H1 (cell line): ENCODE data around the gene SRRT. TPM values are rescaled to one million over a fixed set of nuclear protein-coding genes. Genes with fewer than 3 reads are reported as not detected.

Experiments
- CTCF ChIA-PET: fragments of 300-600 bp; sonication (Branson Sonifier 250); formaldehyde crosslinking; loops from one replicate; lab custom pipeline; 2021; ENCODE audit not compliant: partially characterized antibody; lab: Charles Lee
- POLR2A ChIA-PET: fragments of 300-600 bp; sonication (Branson Sonifier 250); formaldehyde crosslinking; loops from one replicate; lab custom pipeline; 2021; ENCODE audit warnings: inconsistent platforms; ENCODE audit not compliant: partially characterized antibody; lab: Charles Lee
- DNase-seq, 2 experiments: peaks; one replicate each; pipeline versions ENCODE4 v3.0.0 to v3.0.0-alpha.2; 2010 to 2022; ENCODE audit warnings: low spot score in 2 of 2, low read depth in 1 of 2, mixed read lengths in 1 of 2
- FAIRE-seq: peaks from 2 replicates; lab custom pipeline; 2011; peaks lifted over from hg19 to GRCh38; lab: Jason Lieb, UNC
- H2AFZ ChIP-seq: 2 replicates; pipeline ENCODE4 v1.8.1; 2012; ENCODE audit warnings: low read length, inconsistent platforms
- H2AK5ac ChIP-seq: 2 replicates; pipeline ENCODE4 v1.6.1; 2013; ENCODE audit warnings: low read depth, low read length
- H2BK120ac ChIP-seq: replicated peaks from 2 replicates; pipeline ENCODE3; 2013; ENCODE audit warnings: low read depth, low read length, inconsistent platforms
- H2BK12ac ChIP-seq: 2 replicates; pipeline ENCODE4 v1.6.1; 2013; ENCODE audit warnings: low read depth, low read length
- H2BK15ac ChIP-seq: 2 replicates; pipeline ENCODE4 v1.6.1; 2013; ENCODE audit warnings: low read length
- H2BK20ac ChIP-seq: 2 replicates; pipeline ENCODE4 v1.6.1; 2013; ENCODE audit warnings: low read length
- H2BK5ac ChIP-seq: 2 replicates; pipeline ENCODE4 v1.6.1; 2013; ENCODE audit warnings: low read depth, low read length
- H3K14ac ChIP-seq: 2 replicates; pipeline ENCODE4 v1.6.1; 2013; ENCODE audit warnings: inconsistent platforms; ENCODE audit not compliant: insufficient read length
- H3K18ac ChIP-seq: 2 replicates; pipeline ENCODE4 v1.6.1; 2013; ENCODE audit warnings: low read length; ENCODE audit errors: extremely low read depth
- H3K23ac ChIP-seq: 2 replicates; pipeline ENCODE4 v1.6.1; 2013; ENCODE audit warnings: inconsistent platforms; ENCODE audit not compliant: insufficient read length
- H3K23me2 ChIP-seq: 2 replicates; pipeline ENCODE4 v1.6.1; 2013; ENCODE audit warnings: low read depth, low read length
- H3K27ac ChIP-seq: 2 replicates; pipeline ENCODE4 v1.6.1; 2011; ENCODE audit warnings: low read depth, low read length, inconsistent platforms
- H3K27me3 ChIP-seq, 4 experiments: replicated peaks in 1 of 4; 1 replicate in 1 of 4; 2 replicates in 3 of 4; pipeline versions ENCODE4 v1.6.1 to v1.8.1; 2011 to 2013; ENCODE audit warnings: low read length in 3 of 4, mild to moderate bottlenecking in 3 of 4, inconsistent platforms in 2 of 4, mixed read lengths in 2 of 4, moderate library complexity in 1 of 4; ENCODE audit not compliant: control insufficient read depth in 3 of 4, insufficient read depth in 3 of 4; ENCODE audit errors: extremely low read depth in 1 of 4
- H3K36me3 ChIP-seq, 4 experiments: 2 replicates each; pipeline versions ENCODE4 v1.6.1 to v1.8.1; 2011 to 2013; ENCODE audit warnings: mild to moderate bottlenecking in 4 of 4, low read length in 3 of 4, moderate library complexity in 2 of 4, control low read depth in 1 of 4, inconsistent platforms in 1 of 4; ENCODE audit not compliant: insufficient read depth in 4 of 4, control insufficient read depth in 2 of 4
- H3K4ac ChIP-seq: replicated peaks from 2 replicates; pipeline ENCODE3; 2013; ENCODE audit warnings: low read length, low read depth, mixed read lengths, inconsistent platforms; ENCODE audit not compliant: insufficient read length
- H3K4me1 ChIP-seq, 4 experiments: replicated peaks in 1 of 4; 1 replicate in 1 of 4; 2 replicates in 3 of 4; pipeline versions ENCODE4 v1.6.1 to v1.8.1; 2011 to 2013; ENCODE audit warnings: low read length in 3 of 4, inconsistent platforms in 2 of 4, mixed read lengths in 1 of 4; ENCODE audit not compliant: insufficient read depth in 4 of 4, control insufficient read depth in 3 of 4
- H3K4me2 ChIP-seq, 2 experiments: 2 replicates each; pipeline versions ENCODE4 v1.6.1 to v1.8.1; 2011 to 2013; ENCODE audit warnings: low read depth in 2 of 2, low read length in 2 of 2, control low read depth in 1 of 2, inconsistent platforms in 1 of 2, mild to moderate bottlenecking in 1 of 2; ENCODE audit not compliant: insufficient read depth in 1 of 2
- H3K4me3 ChIP-seq, 4 experiments: fragments of 200-600, 300-600 bp in 1 of 4; sonication (generic), shearing (Covaris generic), sonication (Bioruptor Twin) in 1 of 4; 2 replicates each; pipeline versions ENCODE4 v1.5.1 to v1.8.1; 2011 to 2016; ENCODE audit warnings: low read length in 4 of 4, low read depth in 3 of 4, control low read depth in 2 of 4, inconsistent platforms in 2 of 4, mild to moderate bottlenecking in 2 of 4, mixed read lengths in 1 of 4, moderate library complexity in 1 of 4; ENCODE audit not compliant: insufficient read depth in 2 of 4; ENCODE audit errors: extremely low read depth in 1 of 4
- H3K56ac ChIP-seq: replicated peaks from 2 replicates; pipeline ENCODE3; 2013; ENCODE audit warnings: low read depth, mild to moderate bottlenecking, mixed read lengths, low read length, inconsistent platforms; ENCODE audit not compliant: insufficient read length
- H3K79me1 ChIP-seq: 2 replicates; pipeline ENCODE4 v1.6.1; 2013; ENCODE audit warnings: low read depth, low read length, control low read depth
- H3K79me2 ChIP-seq, 2 experiments: 2 replicates each; pipeline versions ENCODE4 v1.6.1 to v1.8.1; 2012 to 2013; ENCODE audit warnings: low read length in 2 of 2, mild to moderate bottlenecking in 2 of 2, inconsistent platforms in 1 of 2; ENCODE audit not compliant: insufficient read depth in 2 of 2, control insufficient read depth in 1 of 2
- H3K9ac ChIP-seq, 4 experiments: replicated peaks in 1 of 4; 1 replicate in 1 of 4; 2 replicates in 3 of 4; pipeline versions ENCODE4 v1.6.1 to v1.8.1; 2011 to 2013; ENCODE audit warnings: low read depth in 3 of 4, low read length in 3 of 4, control low read depth in 2 of 4, mild to moderate bottlenecking in 2 of 4, moderate library complexity in 2 of 4, inconsistent platforms in 1 of 4; ENCODE audit errors: extremely low read depth in 1 of 4
- H3K9me3 ChIP-seq, 2 experiments: 2 replicates each; pipeline versions ENCODE4 v1.6.1 to v1.8.1; 2012 to 2013; ENCODE audit warnings: mild to moderate bottlenecking in 2 of 2, moderate library complexity in 2 of 2, control low read depth in 1 of 2, inconsistent platforms in 1 of 2, low read depth in 1 of 2, low read length in 1 of 2, mixed read lengths in 1 of 2; ENCODE audit not compliant: insufficient read depth in 2 of 2
- H4K20me1 ChIP-seq, 2 experiments: replicated peaks in 1 of 2; 2 replicates each; pipeline versions ENCODE3 to v1.8.1; 2011 to 2013; ENCODE audit warnings: inconsistent platforms in 2 of 2, low read length in 2 of 2, mild to moderate bottlenecking in 1 of 2; ENCODE audit not compliant: insufficient read depth in 2 of 2, control insufficient read depth in 1 of 2
- H4K5ac ChIP-seq: 2 replicates; pipeline ENCODE4 v1.6.1; 2013; ENCODE audit warnings: low read length, low read depth, mixed read lengths, inconsistent platforms; ENCODE audit not compliant: insufficient read length
- H4K8ac ChIP-seq: 2 replicates; pipeline ENCODE4 v1.8.0; 2013; ENCODE audit warnings: mild to moderate bottlenecking, moderate library complexity, low read length, inconsistent platforms; ENCODE audit not compliant: insufficient read depth; ENCODE audit errors: extremely low read depth
- H4K91ac ChIP-seq: replicated peaks from 2 replicates; pipeline ENCODE3; 2013; ENCODE audit warnings: low read length, mixed read lengths, inconsistent platforms; ENCODE audit not compliant: insufficient read length
- EZH2 ChIP-seq: fragments of 200-600 bp; sonication (generic); IDR thresholded peaks from 2 replicates; pipeline ENCODE4 v1.7.1; 2012; ENCODE audit warnings: low read depth, mild to moderate bottlenecking, moderate library complexity, low read length, inconsistent platforms; ENCODE audit not compliant: severe bottlenecking
- JUN ChIP-seq: IDR thresholded peaks from 2 replicates; pipeline ENCODE4 v1.6.1; 2011; ENCODE audit warnings: low read depth, mild to moderate bottlenecking, improper control_type of control experiment, low read length
- POLR2AphosphoS5 ChIP-seq: IDR thresholded peaks from 2 replicates; pipeline ENCODE4 v1.6.1; 2011; ENCODE audit warnings: low read depth, low read length
- POU5F1 ChIP-seq: IDR thresholded peaks from 2 replicates; pipeline ENCODE4 v1.6.1; 2011; ENCODE audit warnings: low read depth, mild to moderate bottlenecking, low read length, moderate library complexity
- RXRA ChIP-seq: IDR thresholded peaks from 2 replicates; pipeline ENCODE4 v1.6.1; 2011; ENCODE audit warnings: low read depth, mild to moderate bottlenecking, low read length, moderate library complexity; ENCODE audit not compliant: insufficient read depth
- SUZ12 ChIP-seq: fragments of 200-600 bp; sonication (generic); IDR thresholded peaks from 2 replicates; pipeline ENCODE4 v1.6.1; 2012; ENCODE audit warnings: mild to moderate bottlenecking, inconsistent platforms, low read length, moderate library complexity, mixed read lengths
- WGBS, 2 experiments: shearing (Covaris generic) in 1 of 2; methylation state at CpG; one replicate each; pipeline versions ENCODE4 v1.1.6 to v1.1.7; 2013 to 2015; ENCODE audit warnings: low lambda C conversion rate in 2 of 2, mixed read lengths in 2 of 2, inconsistent platforms in 1 of 2, low coverage in 1 of 2, missing lambda C conversion rate in 1 of 2; ENCODE audit not compliant: insufficient replicate concordance in 2 of 2, insufficient coverage in 1 of 2, insufficient read length in 1 of 2; ENCODE audit errors: extremely low coverage in 1 of 2, missing lambda C conversion rate in 1 of 2; 5-methylcytosine and 5-hydroxymethylcytosine counted together
- polyA plus RNA-seq, 7 experiments: library from polyadenylated mRNA; depleted of rRNA in 3 of 7; stranded (reverse) in 5 of 7; unstranded in 2 of 7; fragments of >200 nt in 5 of 7; fragments of 200-250 nt in 2 of 7; gene quantifications; 1 replicate in 5 of 7; 2 replicates in 1 of 7; 4 replicates in 1 of 7; pipeline versions ENCODE4 v1.2.1 to v1.2.3, GENCODE V29; 2011 to 2013; ENCODE audit warnings: missing spikeins in 2 of 7, mixed read lengths in 2 of 7
- total RNA-seq: library from RNA; stranded (reverse); fragmentation: NEBNext Ultra II Directional; extraction: Animal tissue kit (Norgen Biotek cat#: 25700); gene quantifications from 2 replicates; pipeline ENCODE4 v1.2.1, GENCODE V29; 2021

SRRT gene
- total and polyA plus RNA-seq, 2 of the 8 experiments (the other 6 are each of a cell fraction or from before 2014, with no cell fraction given): 66.7 to 237 TPM

GRCh38 chr7:100902638-100903037, 27.7 kb downstream of the SRRT start:
- 100% methylated on average over 7 of the region's 7 CpGs; no CpG with 5 or more reads in 1 of the 2 experiments for WGBS, 2 experiments
- ChIA-PET POLR2A (no interaction called here), CTCF (interaction anchor here (0.9 to 2.6 kb wide), 7 partner anchors 8 to 271 kb away, joined by 3 to 13 read pairs (median 4); partner anchors contain the start of gene SLC12A9)
- no peak overlapping the region for H2BK120ac ChIP-seq
- DNase-seq: no peak
- H3K23ac ChIP-seq: no peak overlapping the region
- no peak overlapping the region for H3K9ac ChIP-seq
- H4K91ac ChIP-seq: no peak overlapping the region
- no peak overlapping the region for H2BK15ac ChIP-seq
- H2AK5ac ChIP-seq: no peak overlapping the region
- no peak overlapping the region for H2BK5ac ChIP-seq
- no peaks in the 10 kb centered on the region; a peak in 2 of 7 replicates for H3K27me3 ChIP-seq
- no peak overlapping the region for H4K8ac ChIP-seq
- no peak for FAIRE-seq
- H3K4ac ChIP-seq: no peak overlapping the region
- no peaks in the 10 kb centered on the region for H3K79me1 ChIP-seq
- no peak overlapping the region for H3K14ac ChIP-seq
- H3K18ac ChIP-seq: no peak overlapping the region
- H4K20me1 ChIP-seq: no peaks in the 10 kb centered on the region
- H3K4me1 ChIP-seq: no peaks in the 10 kb centered on the region
- no peak overlapping the region for H2BK20ac ChIP-seq
- H3K4me3 ChIP-seq: no peak overlapping the region
- H3K56ac ChIP-seq: no peak overlapping the region
- H2BK12ac ChIP-seq: no peak overlapping the region
- no peak overlapping the region for H4K5ac ChIP-seq
- no peak overlapping the region for H3K4me2 ChIP-seq
- H3K23me2 ChIP-seq: no peaks in the 10 kb centered on the region
- no peak overlapping the region for H2AFZ ChIP-seq
- H3K27ac ChIP-seq: no peak overlapping the region
- no peaks in the 10 kb centered on the region for H3K36me3 ChIP-seq
- no peaks in the 10 kb centered on the region for H3K9me3 ChIP-seq
- H3K79me2 ChIP-seq: no peaks in the 10 kb centered on the region
- TF ChIP-seq POLR2AphosphoS5 (no peak), SUZ12 (no peak), POU5F1 (no peak), RXRA (no peak), EZH2 (no peak), JUN (no peak)
